Right lobe of liver (tissue), 6 donors: Measurements from ENCODE around the gene CPA2. TPM values are rescaled to one million over a fixed set of nuclear protein-coding genes. Genes with fewer than 3 reads are reported as not detected.
A peak's percentile ranks its signal among the peaks of the same experiment; 100 is the strongest.

Experiments used
- ATAC-seq, 4 donors: fragments of 200-7000 bp; cut with Tn5 transposase; one replicate each; pipeline ENCODE4 v1.9.1; 2020; ENCODE audit warnings: mild to moderate bottlenecking in 4 of 4, moderate library complexity in 4 of 4
- DNase-seq, 3 donors: peaks; one replicate each; pipeline ENCODE4 v3.0.0-alpha.2; 2020
- H3K27ac ChIP-seq, 3 donors: fragments of 200-600 bp; one replicate each; pipeline ENCODE4 v1.8.0; 2022
- H3K27me3 ChIP-seq, 2 donors: fragments of 200-600 bp; one replicate each; pipeline ENCODE4 v1.8.0; 2022
- H3K36me3 ChIP-seq, 4 donors: fragments of 200-600 bp; sonication (generic) in 1 of 4; one replicate each; pipeline versions ENCODE4 v1.5.1 to v1.8.0; 2017 to 2022; ENCODE audit warnings: control low read depth in 1 of 4
- H3K4me1 ChIP-seq, 4 donors: fragments of 200-600 bp; sonication (generic) in 1 of 4; one replicate each; pipeline versions ENCODE4 v1.5.1 to v1.8.0; 2017 to 2022; ENCODE audit warnings: control low read depth in 1 of 4
- H3K4me3 ChIP-seq, 3 donors: fragments of 200-600 bp; one replicate each; pipeline ENCODE4 v1.8.0; 2022
- H3K9me3 ChIP-seq, 4 donors: fragments of 200-600 bp; sonication (generic) in 1 of 4; one replicate each; pipeline versions ENCODE4 v1.5.1 to v1.8.0; 2017 to 2022; ENCODE audit warnings: control low read depth in 1 of 4
- POLR2A ChIP-seq: fragments of 450-650 bp; IDR thresholded peaks from one replicate; pipeline ENCODE4 v1.6.1; 2017; ENCODE audit warnings: antibody characterized with exemption, mild to moderate bottlenecking
- WGBS: methylation state at CpG from one replicate; pipeline ENCODE4 v1.1.6; 2018; ENCODE audit warnings: low coverage, low lambda C conversion rate; ENCODE audit not compliant: insufficient coverage; ENCODE audit errors: missing lambda C conversion rate; 5-methylcytosine and 5-hydroxymethylcytosine counted together
- intact Hi-C, 2 donors: fragments of 100-400 bp; cut with DNase I; formaldehyde crosslinking; loops; one replicate each; pipeline versions ENCODE4 v1.11.2 to v1.14.1; 2022
- total RNA-seq, 6 experiments: library from RNA; depleted of rRNA in 2 of 6; stranded (reverse); fragments of >200 nt in 2 of 6; fragmentation: NEBNext Ultra II Directional in 3 of 6; extraction: Animal tissue kit (Norgen Biotek cat#: 25700) in 3 of 6; gene quantifications; one replicate each; pipeline versions ENCODE4 v1.1.0 to v1.2.4, GENCODE V29; 2016 to 2023
- TF ChIP-seq, protein P1 (sequence below), 4 donors: fragments of 200-600 bp in 3 of 4; fragments of 450-650 bp in 1 of 4; IDR thresholded peaks; one replicate each; pipeline versions ENCODE4 v1.5.1 to v1.8.0; 2016 to 2022; ENCODE audit warnings: antibody characterized with exemption in 4 of 4, mild to moderate bottlenecking in 2 of 4
- donor health status: DM: no; HTN: yes; CAD: no.
- donor health status: DM: no; HTN: no; CAD: no.
- donor health status: DM: no; HTN: no; CAD: no.
- donor health status: DM: no; HTN: yes; CAD: no.
- donor health status: DM: no; HTN: yes; CAD: no.

The CPA2 gene
- total RNA-seq, 6 experiments from 2014 or later, result not detected

DNA sequence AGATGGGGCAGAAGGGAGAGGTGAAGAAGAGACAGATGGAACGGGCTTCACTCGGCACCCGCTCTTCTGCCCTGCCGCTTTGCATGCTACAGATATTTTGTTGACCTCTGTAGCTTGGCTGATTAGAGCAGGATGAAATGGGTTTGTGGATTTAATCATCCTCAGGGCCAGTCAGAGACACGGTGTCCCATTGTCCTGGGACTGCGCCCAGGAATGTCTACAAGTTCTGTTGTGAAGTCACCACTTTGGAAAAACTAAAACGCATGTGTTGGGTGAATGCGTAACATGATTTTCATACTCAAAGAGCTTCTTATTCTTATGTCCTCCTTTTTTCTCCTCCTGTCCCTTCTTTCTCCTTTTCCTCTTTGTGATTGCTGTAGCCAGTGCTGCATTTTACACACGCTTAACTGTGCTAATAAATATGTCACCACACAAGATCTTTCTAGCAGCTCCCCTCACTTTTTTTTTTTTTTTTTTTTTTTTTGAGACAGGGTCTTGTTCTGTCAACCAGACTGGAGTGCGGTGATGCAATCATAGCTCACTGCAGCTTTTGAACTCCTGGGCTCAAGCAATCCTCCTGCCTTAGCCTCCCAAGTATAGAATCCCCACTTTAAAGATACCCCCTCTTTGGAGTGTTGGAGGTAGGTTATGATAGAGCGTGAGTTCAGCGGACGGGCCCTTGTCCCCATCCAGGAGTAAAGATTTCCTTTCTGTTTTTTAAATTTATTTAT, 29.7 kb downstream of the CPA2 start:
- Histone ChIP-seq H3K27me3 (no peaks in the 10 kb centered on the region), H3K4me1 (no peaks in the 10 kb centered on the region), H3K9me3 (no peaks in the 10 kb centered on the region), H3K27ac (no peak overlapping the region), H3K4me3 (no peak overlapping the region), H3K36me3 (no peaks in the 10 kb centered on the region)
- ATAC-seq (no peak), DNase-seq (no peak)
- intact Hi-C loops, result no loop called here
- WGBS, result 85% methylated on average over 13 of the region's 13 CpGs
- no peak for TF ChIP-seq POLR2A
- TF ChIP-seq, protein P1, sequence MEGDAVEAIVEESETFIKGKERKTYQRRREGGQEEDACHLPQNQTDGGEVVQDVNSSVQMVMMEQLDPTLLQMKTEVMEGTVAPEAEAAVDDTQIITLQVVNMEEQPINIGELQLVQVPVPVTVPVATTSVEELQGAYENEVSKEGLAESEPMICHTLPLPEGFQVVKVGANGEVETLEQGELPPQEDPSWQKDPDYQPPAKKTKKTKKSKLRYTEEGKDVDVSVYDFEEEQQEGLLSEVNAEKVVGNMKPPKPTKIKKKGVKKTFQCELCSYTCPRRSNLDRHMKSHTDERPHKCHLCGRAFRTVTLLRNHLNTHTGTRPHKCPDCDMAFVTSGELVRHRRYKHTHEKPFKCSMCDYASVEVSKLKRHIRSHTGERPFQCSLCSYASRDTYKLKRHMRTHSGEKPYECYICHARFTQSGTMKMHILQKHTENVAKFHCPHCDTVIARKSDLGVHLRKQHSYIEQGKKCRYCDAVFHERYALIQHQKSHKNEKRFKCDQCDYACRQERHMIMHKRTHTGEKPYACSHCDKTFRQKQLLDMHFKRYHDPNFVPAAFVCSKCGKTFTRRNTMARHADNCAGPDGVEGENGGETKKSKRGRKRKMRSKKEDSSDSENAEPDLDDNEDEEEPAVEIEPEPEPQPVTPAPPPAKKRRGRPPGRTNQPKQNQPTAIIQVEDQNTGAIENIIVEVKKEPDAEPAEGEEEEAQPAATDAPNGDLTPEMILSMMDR (IDR thresholded peaks at IDR 0.05), result no peak

DNA sequence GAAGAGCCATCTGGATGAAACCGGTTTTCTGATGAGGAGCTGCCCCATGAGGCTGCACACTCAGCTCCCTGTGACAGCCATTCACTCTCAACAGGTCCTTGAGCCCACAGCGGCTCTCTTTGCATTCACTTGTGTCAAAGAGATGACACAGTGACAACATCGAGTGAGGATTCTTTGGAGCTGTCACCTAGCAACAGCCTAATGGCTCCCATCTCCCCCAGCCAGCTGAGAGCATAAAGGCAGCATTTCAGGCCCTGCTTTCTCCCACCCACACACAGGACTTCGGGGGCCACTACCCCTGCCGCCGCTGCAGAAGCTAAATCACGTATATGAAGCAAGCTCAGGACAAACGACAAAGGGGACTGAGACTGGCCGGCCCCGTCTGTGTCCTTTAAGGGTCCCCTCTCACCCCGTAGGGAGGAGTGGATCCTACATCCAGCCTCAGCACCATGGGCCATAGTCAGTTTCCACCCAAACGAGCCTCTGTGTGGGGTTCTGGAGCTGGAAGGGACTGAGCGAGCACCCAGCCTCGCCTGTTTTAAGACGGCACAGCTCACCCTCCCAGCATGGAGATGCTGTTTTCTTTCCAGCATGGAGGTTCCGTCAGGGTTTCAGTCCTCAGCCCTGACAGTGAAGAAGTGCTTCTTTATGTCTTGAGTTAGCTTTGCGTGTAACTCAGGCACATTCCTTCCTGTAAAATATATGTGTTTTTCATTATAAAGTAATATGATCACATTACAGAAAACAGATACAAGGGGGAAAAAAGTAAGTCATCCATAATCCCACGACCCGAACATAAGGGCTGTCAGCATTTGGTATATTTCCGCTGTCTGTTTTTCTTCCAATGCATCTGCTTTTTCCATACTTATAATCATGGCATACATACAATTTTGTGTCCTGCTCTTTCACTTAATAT, 31.2 kb downstream of the CPA2 start:
- intact Hi-C loops, result no loop called here

DNA sequence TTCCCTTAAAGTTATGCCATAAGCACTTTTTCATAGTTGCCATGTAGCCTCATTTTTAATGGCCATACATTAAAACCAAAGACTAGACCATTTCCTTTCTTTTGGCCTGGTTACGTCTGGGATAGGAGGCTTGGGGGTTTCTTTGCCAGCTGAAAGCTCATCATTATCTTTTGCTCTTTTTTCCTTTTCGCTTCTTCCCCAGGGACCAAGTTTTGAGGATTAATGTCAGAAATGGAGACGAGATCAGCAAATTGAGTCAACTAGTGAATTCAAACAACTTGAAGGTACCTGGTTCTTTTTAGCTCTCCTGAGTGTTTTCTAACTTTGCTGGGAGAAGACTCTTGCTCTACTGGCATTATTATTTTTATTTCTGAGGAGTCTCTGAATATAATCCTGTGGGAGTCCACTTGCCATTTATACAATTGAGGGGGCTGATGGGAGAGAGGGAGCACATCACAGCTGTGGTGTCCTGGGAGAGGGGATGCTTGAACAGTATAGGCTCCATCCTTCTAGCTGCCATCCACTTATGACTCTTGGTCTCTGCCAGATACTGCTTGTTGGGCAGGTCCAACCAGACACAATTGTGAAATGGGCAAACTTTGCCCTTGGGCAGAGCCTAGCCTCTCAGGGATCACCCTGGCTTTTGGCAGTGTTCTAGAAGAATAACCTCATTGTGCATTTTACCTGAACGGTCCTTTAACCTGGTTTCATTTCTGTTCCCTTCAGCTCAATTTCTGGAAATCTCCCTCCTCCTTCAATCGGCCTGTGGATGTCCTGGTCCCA, 32.1 kb downstream of the CPA2 start:
- no peak overlapping the region for H3K27ac ChIP-seq
- peak in 2 of 3 donors; percentile 64 to 73 for DNase-seq
- no peaks in the 10 kb centered on the region for H3K9me3 ChIP-seq
- no peaks in the 10 kb centered on the region for H3K27me3 ChIP-seq
- H3K36me3 ChIP-seq, result no peaks in the 10 kb centered on the region
- TF ChIP-seq POLR2A, result no peak
- TF ChIP-seq, protein P1 (IDR thresholded peaks at IDR 0.05), result no peak
- intact Hi-C loops, result no loop called here
- 47% methylated on average over 5 of the region's 5 CpGs for WGBS
- H3K4me1 ChIP-seq, result no peaks in the 10 kb centered on the region
- peak; percentile 72 to 98 (median 91) for ATAC-seq
- H3K4me3 ChIP-seq, result no peak overlapping the region

More for the DNA sequence above, 31.2 kb downstream of the CPA2 start:
- ATAC-seq, result no peak
- Histone ChIP-seq H3K4me3 (no peak overlapping the region), H3K36me3 (no peaks in the 10 kb centered on the region), H3K4me1 (no peaks in the 10 kb centered on the region), H3K27ac (no peak overlapping the region), H3K27me3 (no peaks in the 10 kb centered on the region), H3K9me3 (no peaks in the 10 kb centered on the region)
- TF ChIP-seq POLR2A, result no peak
- TF ChIP-seq, protein P1 (IDR thresholded peaks at IDR 0.05), result no peak
- 79% methylated on average over 7 of the region's 20 CpGs for WGBS
- no peak for DNase-seq

DNA sequence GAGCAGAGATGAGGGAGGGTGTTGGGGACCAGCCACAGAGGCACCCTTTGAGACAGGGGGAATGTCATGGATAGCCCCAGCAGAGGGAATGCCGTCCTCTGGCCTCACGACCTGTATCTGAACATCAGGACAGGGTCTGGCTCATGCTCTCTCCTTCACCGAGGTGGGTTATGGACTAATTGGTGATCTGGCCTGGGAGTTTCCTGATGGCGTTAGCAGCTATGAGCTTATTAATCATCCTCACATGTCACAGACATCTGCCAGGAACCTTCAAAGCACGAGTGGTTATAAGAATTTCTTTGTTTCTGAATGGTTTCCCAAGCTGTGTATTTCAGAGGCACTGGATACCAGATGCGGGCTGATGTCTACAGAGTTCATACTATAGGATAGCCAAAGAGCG, 33.2 kb downstream of the CPA2 start:
- no peaks in the 10 kb centered on the region for H3K36me3 ChIP-seq
- H3K4me3 ChIP-seq, result no peak overlapping the region
- 83% methylated on average over 6 of the region's 7 CpGs for WGBS
- ATAC-seq (no peak), DNase-seq (no peak)
- TF ChIP-seq POLR2A, result no peak
- TF ChIP-seq, protein P1 (IDR thresholded peaks at IDR 0.05), result no peak
- H3K27ac ChIP-seq, result no peak overlapping the region
- H3K4me1 ChIP-seq, result no peaks in the 10 kb centered on the region
- no peaks in the 10 kb centered on the region for H3K27me3 ChIP-seq
- no peaks in the 10 kb centered on the region for H3K9me3 ChIP-seq
- intact Hi-C loops, result no loop called here
